Activated CD4-positive, alpha-beta T cell treated with anti-CD3 and anti-CD28 coated beads, Interleukin-2, amount 50 U/mL, for 48 hours (primary cell): ENCODE data around the gene TUBA1A.
"Not testable (repeated sequence)": the region's sequence is repeated elsewhere in the genome, so short reads cannot be mapped to it uniquely, and the experiment has no call there.

Experiments used
- DNase-seq, 2 experiments: peaks; one replicate each; pipeline ENCODE4 v3.0.0-alpha.2; 2020

Gene TUBA1A

DNA sequence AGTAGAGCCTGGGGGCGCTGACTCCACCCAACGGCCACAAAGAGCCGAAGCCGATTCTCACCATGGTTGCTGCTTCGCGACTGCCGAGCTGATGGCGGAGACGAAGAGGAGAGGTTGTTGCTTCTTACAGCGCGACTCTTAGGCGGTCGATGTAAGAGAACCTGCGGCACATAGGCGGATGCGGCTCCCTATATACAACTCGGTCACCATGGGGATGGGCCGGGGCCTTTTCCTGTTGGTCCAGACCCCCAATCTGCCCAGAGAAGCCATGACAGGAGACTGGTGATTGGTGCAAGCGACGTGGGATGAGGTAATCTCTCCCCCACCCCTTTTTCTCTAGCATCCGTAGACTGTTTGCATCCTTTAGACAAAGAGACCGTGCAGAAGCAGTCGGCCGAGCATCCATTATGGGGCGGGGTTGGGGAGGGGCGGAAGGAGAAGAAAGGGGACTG lies at the start of gene TUBA1A:
TUBA1A (minus strand) TSS at position 165 of the 452 bp plus-strand sequence; CDS start at position 64, 101 bp downstream.
- DNase-seq = peak; percentile 91 to 94

DNA sequence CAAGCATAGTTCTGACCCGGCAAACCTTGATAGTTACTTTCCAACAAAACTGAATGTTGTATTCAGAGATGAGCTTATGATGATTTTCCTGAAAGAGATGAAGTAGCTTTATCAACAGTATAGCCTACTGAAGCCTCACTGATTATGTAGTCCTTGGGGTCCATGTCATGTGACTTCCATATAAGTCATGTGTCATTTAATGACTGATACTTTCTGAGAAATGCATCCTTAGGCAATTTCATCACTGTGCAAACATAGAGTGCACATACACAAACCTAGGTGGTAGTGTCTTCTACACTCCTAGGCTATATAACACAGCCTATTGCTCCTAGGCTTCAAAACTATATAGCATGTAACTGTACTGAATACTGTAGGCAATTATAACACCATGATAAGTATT lies 47.5 kb upstream of the TUBA1A start:
- no peak for DNase-seq

DNA sequence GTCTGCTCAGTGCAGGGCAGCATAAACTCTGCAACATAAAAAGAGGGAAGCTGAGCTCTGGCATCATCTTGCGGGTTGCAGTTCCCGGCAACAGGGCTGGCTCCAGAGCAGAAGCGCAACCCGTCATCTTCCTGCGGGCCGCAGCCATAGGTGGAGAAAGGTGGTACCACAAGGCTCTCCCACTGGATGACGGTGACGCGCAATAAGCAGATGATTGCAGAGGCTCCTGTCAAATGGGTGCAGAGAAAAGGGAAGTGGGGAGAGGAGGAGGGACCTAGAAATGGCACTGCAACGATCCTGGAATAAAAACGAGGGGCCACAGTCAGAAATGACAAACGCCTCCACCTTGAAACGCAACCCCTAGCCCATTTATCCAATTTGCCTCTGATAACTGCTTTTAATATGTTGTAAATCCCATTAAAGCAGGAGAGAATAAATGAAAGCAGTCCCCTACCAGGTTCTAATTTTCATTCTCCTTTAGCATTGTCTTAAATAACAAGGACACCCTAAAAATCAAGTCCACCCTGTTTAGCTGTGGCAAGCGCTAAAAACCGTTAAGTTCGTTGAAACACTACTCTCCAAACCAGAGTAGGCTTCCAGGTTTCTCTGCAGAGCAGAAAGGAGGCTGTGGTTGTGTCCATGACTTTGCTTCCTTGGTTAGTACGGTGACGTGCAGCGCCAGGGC lies 45.1 kb upstream of the TUBA1A start:
- DNase-seq = peak; percentile 5 to 8

DNA sequence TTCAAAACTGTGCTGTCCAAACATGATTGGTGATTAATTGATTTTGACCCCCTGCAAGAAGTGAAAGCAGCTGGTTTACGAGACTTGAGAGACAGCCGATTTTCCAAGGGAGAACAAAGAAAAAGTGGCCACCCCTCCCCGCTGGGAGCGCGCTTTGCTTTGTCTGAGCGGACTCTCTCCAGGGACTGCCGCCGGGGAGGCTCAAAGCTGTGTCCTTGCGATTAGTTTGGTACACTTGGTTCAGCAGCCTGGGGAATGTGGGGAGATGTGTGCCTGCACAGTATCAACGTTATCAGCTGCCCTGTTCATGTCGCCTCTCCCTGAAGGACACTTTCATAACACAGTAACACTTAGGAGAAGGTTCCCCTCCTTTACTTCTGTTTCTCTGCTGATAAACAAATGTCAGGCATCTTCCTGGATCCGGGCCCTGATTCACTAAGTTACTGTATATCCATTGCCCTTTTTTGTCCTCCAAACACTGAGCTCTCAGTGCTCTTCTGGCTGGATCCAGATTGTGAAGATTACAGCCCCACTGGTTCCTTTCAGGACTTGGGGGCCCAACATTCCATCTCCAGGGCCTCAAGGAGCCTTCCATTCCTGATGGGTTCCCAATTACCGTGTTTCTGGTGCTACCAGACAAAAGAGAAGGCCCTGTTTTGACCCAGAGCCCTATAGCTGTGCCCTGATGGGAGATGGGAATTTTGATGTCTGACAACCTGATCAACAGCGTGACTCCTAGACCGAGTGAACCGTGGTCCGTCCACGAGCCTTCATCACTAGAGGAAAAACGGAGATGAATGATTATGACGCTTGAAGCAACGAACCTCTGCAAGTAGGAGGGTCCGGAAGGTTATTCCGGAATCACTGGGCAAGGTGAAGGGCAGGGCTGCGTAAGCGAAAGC lies 44.3 kb upstream of the TUBA1A start:
- no peak for DNase-seq

DNA sequence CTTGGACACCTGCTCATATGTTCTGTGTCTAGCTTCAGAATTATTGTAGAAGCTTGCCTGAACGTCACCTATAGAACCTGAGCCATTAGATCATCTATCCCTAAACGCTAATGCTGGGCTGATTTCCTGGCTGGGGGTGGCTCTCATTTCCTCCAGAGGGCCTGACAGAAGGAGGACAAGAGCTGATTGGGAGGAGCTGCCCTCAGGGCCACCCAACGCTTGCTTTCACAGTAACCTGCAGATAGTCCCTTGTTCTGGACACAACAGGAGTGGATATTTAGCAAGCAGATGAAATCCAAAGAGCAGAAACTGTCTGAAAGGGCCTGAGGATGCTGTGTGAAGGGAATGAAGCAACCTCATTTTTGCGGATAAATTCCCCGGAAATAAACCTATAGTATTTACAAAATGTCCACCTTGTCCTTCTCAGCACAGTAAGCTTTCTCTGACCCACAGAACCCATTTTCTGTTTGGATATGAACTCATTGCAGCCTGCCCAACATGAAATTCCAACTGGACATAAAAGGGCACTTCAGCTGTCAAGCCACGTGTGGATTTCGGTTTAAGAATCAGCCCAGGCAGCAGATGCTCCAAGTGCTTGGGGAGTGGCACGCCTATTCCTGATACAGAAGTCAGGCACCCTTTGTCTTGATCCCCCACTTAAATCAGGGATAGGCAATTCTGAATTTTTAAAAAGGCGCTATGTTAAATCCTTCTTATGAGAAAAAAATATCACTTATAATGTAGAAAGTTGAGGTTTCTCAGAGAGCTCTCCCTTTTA lies 43.2 kb upstream of the TUBA1A start:
- DNase-seq = no peak

DNA sequence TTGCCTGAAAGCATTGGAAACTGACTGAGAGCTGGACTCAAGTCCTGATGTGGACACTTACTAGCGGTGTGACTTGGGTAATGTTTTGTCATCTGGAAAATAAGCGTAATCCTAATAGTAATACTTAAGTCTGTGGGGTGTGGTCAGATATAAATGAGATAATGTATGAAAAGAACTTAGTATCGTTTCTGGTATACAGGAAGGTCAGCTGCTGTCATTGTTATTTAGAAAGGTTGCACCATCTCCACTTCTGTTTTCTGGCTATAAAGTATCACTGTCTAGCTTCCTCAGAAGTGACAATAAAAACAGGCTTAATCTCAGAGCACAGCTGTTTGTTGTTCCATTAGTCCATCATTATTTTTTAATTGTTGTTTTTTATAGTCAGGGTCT lies 41.9 kb upstream of the TUBA1A start:
- DNase-seq = no peak

DNA sequence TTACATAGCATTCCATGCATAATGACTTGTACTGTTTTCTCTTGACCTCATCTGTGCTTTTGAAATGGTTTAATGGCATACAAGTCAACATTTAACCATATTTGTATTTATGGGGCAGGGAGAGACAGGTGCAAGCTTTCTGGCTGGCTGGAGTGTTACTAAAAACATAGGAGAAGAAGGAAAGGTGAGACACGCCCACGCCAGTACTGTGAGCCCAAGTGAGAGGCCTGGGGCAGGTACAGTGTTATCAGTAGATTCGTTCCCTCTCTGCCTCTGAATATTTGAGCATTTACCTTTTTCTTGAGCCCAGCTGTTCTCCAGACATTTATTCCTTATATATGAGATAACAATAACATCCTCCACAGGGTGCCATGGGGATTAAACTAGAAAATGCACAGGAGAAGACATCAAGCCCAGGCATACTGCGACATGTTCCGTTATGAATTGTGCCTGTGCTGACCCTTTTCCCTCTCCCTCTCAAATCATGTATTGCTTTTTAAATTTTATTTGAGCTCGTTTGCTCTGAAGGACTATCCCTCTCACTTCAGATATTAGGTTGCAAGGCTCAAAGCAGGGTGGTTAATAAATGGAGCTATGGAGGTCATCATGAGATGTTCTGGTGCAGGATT lies 41.4 kb upstream of the TUBA1A start:
- no peak for DNase-seq

DNA sequence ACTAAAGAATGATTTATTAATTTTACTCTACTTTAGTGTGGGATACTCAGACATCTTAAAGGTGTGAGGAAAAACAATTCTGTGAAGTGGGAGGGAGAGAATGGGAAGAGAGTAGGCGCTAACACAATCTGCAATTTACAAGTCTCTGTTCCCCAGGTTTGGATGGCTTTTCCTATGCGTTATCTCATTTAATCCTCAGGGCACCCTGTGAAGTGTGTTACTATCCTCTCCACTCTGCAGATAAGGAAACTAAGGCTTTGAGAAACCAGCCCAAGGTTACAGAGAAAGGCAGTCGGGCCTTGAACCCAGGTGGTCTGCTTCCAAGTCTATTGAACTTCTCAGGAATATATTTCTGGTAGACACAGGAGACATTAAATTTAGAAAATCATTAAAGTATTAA lies 39.8 kb upstream of the TUBA1A start:
- no peak for DNase-seq

DNA sequence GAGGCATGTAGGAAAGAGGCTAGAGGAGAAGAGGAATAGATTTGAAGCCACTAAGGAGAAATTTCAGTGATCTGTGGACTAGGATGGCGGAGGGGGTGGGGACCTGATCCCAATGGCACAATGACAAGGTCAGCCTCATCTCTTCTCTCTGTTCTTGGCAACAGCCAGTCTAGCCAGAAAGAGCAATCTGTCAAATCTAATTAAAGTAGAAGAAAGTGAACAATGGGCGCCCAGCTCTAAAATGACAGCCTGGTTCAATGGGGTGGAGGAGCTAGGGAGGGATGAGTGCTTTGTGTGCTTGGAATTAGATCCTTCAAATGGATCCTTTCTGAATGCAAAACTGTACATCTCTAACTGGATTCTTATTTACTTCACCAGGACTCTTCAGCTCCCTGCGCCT lies 38.8 kb upstream of the TUBA1A start:
- DNase-seq = no peak

DNA sequence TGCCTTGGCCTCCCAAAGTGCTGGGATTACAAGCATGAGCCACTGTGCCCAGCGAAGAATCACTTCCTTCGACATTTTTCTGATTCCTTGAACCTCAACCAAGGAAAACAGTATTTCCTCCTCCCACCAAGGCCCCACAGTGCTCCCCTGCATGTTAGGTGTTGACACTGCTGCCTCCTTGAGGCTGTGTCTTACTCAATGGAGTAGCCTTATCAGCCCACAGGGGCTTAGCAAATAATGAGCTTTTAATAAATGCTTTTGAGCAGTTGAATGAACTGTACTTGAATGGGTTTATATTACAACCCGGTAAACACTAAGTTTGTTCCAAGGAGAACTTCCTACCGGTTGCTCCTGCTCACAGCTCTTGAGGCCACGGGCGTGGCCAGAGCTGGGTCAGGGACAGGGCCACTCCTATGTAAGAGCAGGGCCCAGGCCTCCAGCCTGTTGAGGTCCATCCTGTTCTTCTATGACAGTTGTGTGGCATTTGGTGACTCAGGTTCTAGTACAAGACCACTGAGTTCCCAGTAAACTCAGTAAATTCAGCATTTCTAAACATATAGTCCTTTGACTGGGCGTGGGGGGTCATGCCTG lies 36.8 kb upstream of the TUBA1A start:
- no peak for DNase-seq

DNA sequence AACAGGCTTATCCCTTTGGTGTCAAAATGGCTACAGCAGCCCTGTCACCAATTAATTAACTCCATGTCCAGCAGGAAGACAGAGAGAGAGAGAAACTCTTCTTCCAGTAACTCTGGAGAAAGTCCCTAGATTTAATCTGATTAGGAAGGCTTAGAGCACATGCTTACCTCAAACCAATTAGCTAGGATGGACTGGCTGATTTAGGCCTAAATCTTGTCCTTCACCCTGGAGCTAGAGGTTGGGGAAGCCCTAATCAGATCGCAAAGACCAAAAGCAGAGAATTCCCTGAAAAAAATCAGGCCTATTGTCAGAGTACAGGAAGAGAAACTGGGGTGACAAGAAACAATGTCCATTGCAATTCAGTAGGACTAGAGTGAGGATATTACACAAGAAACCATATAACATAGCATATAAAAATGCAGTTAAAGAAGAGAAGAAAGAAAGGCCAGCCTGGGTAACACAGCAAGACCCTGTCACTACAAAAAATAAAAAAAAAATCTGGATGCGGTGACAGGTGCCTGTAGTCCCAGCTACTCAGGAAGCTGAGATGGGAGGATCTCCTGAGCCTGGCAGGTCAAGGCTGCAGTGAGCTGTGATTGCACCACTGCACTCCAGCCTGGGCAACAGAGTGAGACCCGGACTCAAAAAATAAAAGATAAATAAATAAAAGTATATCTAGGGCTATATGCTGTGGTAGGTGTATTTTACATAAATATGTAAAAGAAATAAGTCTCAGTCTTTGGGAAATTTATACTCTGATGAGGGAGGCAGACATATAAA lies 34.9 kb upstream of the TUBA1A start:
- DNase-seq = no peak

DNA sequence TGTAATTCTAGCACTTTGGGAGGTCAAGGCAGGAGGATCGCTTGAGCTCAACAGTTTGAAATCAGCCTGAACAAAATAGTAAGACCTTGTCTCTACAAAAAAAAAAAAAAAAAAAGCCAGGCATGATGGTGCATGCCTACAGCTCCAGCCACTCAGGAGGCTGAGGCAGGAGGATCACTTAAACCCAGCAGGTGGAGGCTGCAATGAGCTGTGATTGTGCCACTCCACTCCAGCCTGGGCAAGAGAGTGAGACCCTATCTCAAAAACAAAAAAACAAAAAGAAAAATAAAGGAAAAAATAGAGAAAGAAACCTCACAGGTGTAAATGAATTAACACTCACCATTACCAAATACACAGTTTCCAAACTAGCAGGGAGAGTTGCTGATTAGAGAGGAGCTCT lies 34.2 kb upstream of the TUBA1A start:
- DNase-seq = no peak

DNA sequence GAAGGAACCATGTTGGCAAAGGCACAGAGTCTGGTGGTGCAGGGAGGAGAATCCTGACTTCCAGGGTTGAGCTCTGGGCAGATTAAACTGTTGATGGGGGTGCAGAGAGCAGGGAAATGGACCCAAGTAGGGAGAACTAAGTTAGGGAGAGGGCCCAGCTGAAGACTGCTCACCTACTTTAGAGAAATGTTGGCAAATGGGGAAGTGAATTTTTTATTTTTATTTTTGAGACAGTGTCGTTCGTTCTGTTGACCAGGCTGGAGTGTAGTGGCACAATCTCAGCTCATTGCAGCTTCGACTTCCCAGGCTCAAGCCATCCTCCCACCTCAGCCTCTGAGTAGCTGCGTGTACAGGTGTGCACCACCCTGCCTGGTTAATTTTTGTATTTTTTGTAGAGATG lies 32.1 kb upstream of the TUBA1A start:
- DNase-seq = no peak

DNA sequence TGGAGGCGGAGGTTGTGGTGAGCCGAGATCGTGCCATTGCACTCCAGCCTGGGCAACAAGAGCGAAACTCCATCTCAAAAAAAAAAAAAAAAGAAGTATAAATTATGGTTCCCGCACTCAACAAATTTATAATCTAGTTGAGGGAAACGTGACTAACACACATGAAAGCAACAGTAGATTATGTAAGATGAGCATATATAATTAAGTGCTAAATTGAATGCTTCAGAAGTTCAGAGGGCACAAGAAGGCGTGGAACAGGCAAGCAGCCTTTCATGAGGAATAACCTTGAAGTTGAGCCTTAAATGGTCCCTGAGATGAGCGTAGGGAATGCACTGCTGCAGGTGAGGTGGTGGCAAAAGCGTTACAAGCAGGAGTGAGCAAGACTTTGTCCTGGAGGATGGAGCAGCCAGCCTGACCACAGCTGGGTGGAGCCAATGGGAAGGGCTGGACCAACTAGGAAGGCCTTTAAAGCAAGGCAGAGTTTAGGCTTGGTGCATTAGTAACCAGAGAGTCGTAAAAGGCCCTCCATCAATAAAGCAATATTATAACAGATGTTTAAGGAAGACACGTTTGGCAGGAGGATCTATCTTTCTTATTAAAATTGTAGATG lies 30.6 kb upstream of the TUBA1A start:
- no peak for DNase-seq

DNA sequence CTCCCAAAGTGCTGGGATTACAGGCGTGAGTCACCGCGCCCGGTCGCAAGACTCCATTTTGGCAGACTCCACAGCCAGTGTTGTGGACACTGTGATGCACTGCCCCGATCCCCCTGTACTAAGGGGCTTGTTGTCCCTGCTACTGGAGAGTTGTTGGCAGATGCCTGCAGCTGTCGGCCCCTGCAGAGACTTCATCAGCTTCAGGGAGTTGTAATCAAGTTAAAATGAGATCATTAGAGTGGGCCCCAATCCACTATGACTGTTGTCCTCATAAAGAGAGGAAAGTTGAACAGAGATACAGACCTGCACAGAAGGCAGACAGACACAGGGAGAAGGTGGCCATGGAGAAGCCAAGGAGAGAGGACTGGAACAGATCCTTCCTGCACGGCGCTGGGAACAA lies 23.7 kb upstream of the TUBA1A start:
- no peak for DNase-seq

DNA sequence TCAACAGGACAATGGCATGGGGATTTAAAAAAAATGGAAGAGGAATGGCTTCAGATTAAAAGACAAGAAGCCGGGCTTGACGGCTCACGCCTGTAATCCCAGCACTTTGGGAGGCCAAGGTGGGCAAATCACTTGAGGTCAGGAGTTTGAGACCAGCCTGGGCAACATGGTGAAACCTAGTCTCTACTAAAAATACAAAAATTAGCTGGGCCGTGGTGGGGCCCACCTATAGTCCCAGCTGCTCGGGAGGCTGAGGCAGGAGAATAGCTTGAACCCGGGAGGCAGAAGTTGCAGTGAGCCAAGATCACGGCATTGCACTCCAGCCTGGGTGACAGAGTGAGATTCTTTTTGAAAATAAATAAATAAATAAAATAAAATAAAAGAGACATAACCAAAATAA lies 21.8 kb upstream of the TUBA1A start:
- DNase-seq = not testable (repeated sequence)

DNA sequence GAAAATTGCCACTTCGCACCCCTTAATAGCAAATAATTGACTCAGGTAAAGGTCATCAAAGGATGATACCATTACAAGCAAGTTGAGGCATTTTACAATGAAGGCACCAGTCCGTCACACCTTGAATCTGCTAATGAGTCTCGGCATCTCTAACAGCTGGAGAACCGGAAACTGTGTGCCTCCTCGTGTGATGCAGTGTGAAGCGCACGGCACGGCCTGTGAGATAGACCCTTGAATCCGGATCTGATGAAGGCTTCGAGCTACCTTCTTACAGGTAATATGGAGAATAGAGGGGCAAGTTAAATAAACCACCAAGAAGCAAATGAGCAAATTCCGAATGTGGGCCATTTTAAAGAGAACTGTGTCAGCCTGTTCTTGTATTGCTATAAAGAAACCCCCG lies 19.8 kb upstream of the TUBA1A start:
- no peak for DNase-seq

DNA sequence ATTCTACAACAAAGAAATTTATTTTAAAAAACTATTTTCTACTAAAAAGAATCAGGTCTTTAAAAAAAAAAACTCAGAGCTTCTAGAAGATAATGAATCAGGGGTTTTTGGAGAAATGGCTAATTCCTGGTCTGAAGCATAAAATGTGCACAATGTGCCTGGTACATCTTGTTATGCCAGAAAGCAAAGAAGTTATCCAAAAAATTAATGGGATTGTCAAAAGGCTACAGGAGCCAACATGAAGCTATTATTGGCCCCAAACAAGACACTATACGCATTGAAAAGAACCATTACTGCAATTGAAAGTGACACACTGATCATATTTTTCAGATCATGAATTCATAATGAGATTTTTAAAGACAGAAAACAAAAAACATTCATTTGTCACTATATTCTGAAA lies 19.3 kb upstream of the TUBA1A start:
- DNase-seq = no peak

DNA sequence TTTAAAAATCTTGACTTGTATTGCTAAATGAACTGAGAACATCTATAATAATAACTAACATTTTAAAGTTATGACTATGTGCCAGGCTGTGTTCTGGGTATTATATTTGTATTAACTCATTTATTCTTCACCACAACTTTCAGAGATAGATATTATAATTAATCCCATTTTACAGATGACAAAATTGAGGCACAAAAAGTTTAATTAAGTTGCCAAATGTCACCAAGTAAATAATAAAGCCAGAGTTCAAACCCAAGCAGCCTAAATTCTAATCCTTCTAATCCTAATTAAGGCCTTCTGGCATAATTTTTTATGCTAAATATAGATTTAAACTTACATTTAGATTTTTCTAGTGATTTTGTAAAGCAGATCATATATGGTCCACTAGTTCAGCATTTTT lies 17.5 kb upstream of the TUBA1A start:
- DNase-seq = no peak

DNA sequence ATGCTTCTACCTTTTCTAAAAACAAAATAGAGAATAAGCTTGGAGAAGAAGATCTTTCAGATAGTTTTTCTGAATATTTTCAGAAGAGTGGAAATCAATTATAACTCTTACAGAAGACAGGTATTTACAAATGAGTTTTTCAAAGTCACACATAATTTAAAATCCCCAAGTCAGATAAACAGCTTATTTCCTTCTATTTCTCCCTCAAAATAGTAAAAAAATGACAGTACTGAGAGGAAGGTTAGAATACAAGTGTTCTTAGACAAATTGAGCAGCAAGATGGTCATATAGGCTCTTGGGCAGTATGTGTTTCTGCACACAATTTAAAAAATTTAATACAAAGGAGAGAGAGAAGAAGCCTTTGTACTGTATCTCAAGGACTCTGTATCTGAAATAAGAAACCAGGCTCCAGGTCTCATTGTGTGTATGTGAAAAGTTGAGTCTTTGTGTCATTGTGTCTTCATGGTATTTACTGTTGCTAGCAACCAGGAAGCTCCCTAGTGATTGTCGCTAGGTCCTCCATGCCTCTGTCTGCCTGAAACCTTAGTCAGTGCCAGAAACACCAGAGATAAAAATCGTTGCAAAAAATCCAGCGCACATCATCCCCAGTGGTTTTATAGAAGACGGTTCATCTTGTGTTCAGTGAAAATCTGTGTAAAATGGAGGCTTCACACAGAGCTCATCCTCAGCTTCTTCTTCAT lies 12.9 kb upstream of the TUBA1A start:
- no peak for DNase-seq
